Mesothelial cell of epicardium (in vitro differentiated cells): ENCODE data around the gene CFAP46. TPM values are rescaled to one million over a fixed set of nuclear protein-coding genes. Genes with fewer than 3 reads are reported as not detected.
A peak's percentile ranks its signal among the peaks of the same experiment; 100 is the strongest.

Experiments used
- DNase-seq, 2 experiments: peaks; one replicate each; pipeline ENCODE4 v3.0.0; 2021; ENCODE audit warnings: low spot score in 2 of 2; ENCODE audit not compliant: unreplicated experiment in 2 of 2
- H3K27ac Mint-ChIP-seq: 2 replicates; pipeline ENCODE4 v1.8.0; 2021; ENCODE audit warnings: mixed read lengths
- H3K27me3 Mint-ChIP-seq: 2 replicates; pipeline ENCODE4 v1.8.0; 2021; ENCODE audit warnings: low read depth, mixed read lengths
- H3K36me3 Mint-ChIP-seq: 2 replicates; pipeline ENCODE4 v1.8.0; 2021; ENCODE audit warnings: mixed read lengths
- H3K4me1 Mint-ChIP-seq: 2 replicates; pipeline ENCODE4 v1.8.0; 2021; ENCODE audit warnings: mixed read lengths
- H3K4me3 Mint-ChIP-seq: 2 replicates; pipeline ENCODE4 v1.8.0; 2021; ENCODE audit warnings: mild to moderate bottlenecking, moderate library complexity, mixed read lengths
- H3K9me3 Mint-ChIP-seq: 2 replicates; pipeline ENCODE4 v1.8.0; 2021; ENCODE audit warnings: mixed read lengths
- total RNA-seq: library from RNA; stranded (reverse); gene quantifications from 3 replicates; pipeline ENCODE4 v1.2.1, GENCODE V29; 2021
- TF ChIP-seq, protein P1 (sequence below): fragments of 200-600 bp; sonication (generic); IDR thresholded peaks from one replicate; pipeline ENCODE4 v1.5.0; 2021; ENCODE audit warnings: antibody characterized with exemption; ENCODE audit not compliant: unreplicated experiment

Gene CFAP46
- total RNA-seq, 1 donor from 2014 or later = 3.1 TPM

DNA sequence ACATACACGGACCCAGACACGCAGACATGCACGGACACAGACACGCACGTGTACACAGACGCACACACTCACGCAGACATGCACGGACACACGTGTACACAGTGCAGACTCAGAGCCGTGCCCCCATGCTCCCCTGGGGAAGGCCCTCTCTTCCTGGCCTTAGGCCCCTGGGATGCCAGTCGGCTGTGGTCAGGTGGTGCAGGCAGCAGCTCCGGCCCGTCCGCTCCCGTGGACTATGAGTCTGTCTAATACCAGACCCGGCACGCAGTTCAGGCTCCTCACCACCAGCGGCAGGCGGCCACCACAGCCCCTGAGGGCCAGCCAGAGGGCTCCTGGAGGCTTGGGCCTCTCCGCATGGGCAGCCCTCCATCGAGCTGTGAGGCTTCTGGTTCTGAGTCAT is 104.5 kb downstream of the CFAP46 start:
- no peak overlapping the region for H3K4me3 Mint-ChIP-seq
- DNase-seq = peak in 1 of 2 experiments; percentile 19
- TF ChIP-seq, protein P1, sequence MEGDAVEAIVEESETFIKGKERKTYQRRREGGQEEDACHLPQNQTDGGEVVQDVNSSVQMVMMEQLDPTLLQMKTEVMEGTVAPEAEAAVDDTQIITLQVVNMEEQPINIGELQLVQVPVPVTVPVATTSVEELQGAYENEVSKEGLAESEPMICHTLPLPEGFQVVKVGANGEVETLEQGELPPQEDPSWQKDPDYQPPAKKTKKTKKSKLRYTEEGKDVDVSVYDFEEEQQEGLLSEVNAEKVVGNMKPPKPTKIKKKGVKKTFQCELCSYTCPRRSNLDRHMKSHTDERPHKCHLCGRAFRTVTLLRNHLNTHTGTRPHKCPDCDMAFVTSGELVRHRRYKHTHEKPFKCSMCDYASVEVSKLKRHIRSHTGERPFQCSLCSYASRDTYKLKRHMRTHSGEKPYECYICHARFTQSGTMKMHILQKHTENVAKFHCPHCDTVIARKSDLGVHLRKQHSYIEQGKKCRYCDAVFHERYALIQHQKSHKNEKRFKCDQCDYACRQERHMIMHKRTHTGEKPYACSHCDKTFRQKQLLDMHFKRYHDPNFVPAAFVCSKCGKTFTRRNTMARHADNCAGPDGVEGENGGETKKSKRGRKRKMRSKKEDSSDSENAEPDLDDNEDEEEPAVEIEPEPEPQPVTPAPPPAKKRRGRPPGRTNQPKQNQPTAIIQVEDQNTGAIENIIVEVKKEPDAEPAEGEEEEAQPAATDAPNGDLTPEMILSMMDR = no peak
- H3K4me1 Mint-ChIP-seq = no peaks in the 10 kb centered on the region
- H3K9me3 Mint-ChIP-seq = peaks cover 10% of the 10 kb centered on the region
- peaks cover 37% of the 10 kb centered on the region for H3K27me3 Mint-ChIP-seq
- no peaks in the 10 kb centered on the region for H3K36me3 Mint-ChIP-seq
- H3K27ac Mint-ChIP-seq = no peak overlapping the region

DNA sequence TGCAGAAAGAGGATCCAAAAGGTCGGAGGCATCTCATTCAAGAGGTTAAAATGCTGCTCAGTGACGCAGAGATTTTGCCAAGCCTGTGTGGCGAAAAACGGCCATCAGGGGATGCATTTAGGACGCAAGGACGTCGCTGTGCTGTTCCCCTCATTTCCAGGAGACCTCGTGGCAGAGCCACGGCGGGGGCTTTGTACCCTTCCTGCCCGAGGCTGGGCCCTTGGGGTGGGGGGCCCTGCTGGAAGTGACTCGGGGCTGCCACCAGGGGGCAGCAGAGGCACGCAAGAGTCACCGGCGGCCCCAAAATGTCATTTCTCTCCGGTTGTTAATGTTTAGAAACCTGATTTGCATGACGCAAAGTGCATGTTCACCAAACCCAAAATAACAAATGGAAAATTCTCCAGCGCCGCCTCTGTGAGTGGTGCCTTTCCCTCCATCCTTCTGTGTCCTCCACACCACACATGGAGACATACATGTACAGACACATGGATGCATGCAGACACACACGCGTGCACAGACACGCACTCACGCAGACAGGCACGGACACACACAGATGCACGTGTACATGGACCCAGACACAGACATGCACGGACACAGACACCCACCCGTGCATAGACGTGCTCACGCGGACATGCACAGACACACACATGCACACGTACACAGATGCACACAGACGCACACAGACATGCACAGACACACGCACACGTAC is 105.4 kb downstream of the CFAP46 start:
- H3K27ac Mint-ChIP-seq = no peak overlapping the region
- peak; percentile 55 to 72 for DNase-seq
- H3K36me3 Mint-ChIP-seq = no peaks in the 10 kb centered on the region
- no peaks in the 10 kb centered on the region for H3K4me1 Mint-ChIP-seq
- TF ChIP-seq, protein P1 = peak; percentile 99
- peaks cover under 1% of the 10 kb centered on the region for H3K9me3 Mint-ChIP-seq
- H3K4me3 Mint-ChIP-seq = no peak overlapping the region
- H3K27me3 Mint-ChIP-seq = peaks cover 45% of the 10 kb centered on the region

DNA sequence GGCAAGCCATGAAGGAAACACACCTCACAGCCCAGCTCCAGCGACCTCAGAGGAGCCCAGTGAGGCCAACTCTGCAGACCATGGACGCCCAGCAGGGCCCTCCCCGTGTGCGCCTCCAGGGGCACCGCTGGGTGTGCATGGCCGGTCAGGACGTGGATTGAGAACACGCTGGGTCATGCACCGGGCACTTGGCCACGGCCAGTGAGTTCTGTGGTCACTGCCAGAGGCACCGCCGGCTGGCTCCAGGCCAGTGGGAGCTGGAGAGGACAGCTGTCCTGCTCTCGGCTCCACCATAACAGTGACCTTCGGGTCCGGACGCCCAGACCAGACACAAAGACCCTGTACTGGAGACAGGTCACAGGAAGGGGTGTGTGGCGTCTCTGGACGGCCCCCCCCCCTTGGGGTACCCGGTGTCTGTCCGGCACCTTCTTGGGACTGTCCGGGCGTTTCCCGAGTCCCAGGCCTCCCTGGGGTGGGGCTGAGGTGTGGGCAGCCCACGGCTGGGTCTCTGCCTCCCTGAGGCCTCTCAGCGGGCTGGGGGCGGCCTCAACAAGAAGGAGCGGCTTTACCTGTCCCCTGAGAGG is 106.0 kb downstream of the CFAP46 start:
- Mint-ChIP-seq H3K36me3 (no peaks in the 10 kb centered on the region), H3K4me1 (no peaks in the 10 kb centered on the region), H3K9me3 (no peaks in the 10 kb centered on the region), H3K27me3 (peaks cover 51% of the 10 kb centered on the region), H3K27ac (no peak overlapping the region), H3K4me3 (no peak overlapping the region)
- no peak for DNase-seq
- TF ChIP-seq, protein P1 = no peak

DNA sequence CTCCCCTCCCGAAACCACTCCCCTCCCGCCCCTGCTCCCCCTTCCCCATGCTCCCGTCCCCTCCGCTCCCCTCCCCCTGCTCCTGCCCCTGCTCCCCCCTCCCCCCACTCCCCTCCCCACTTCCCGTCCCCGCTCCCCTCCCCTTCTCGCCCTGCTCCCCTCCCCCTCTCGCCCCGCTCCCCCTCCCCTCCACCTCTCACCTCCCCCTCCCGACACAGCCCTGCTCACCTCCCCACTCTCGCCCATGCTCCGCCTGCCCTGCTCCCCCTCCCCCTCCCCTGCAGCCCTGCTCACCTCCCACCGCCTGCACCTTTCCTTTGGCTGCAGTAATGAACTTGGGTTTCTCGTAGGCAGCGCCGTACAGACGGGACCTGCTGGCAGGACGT is 106.5 kb downstream of the CFAP46 start:
- TF ChIP-seq, protein P1 = no peak
- H3K4me1 Mint-ChIP-seq = no peaks in the 10 kb centered on the region
- H3K27ac Mint-ChIP-seq = no peak overlapping the region
- H3K36me3 Mint-ChIP-seq = no peaks in the 10 kb centered on the region
- no peak overlapping the region for H3K4me3 Mint-ChIP-seq
- no peak for DNase-seq
- no peaks in the 10 kb centered on the region for H3K9me3 Mint-ChIP-seq
- peaks cover 54% of the 10 kb centered on the region for H3K27me3 Mint-ChIP-seq

DNA sequence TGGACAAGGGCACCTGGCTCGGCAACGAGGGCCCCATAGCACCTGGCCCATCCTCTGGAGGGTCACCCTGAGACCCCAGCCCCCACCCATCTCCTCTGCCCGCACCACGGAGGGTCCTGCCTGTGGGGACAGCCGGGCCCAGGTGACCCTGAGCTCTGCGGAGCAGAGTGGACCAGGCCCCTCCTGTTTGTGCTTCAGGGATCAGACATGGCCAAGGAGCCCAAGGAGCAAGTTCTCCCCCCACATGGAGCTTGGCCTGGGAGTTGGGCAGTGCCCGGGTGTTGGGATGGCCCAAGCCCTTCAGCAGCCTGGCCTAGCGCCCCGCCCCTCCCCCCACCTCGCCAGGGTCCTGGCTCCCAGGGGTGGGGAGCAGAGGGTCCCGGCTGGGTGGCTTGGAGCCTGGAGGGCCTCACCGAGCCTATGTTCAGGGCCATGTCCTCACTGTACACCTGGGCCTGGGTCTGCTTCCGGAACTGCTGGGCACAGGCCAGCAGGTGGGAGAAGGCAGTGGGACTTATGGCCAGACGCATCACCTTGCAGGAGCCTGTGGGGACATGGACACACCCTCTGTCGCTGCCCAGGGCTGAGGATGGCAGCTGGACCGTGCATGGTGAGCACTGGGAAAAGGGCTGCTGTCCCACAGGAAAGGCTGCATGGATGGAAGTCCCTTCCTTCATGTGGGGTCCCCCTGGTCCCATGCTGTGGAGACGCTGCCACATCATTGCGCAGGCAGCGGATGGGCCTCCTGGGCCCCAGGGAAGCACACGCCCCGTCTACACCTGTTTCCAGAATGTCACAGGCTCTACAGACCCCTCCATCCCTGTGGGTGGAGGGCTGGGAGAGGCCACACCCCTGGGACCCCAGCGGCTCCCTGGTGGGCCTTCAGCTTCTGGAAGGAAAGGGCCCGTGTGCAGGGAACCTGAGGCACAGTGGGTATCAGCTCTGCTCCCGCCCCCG is 107.2 kb downstream of the CFAP46 start:
- Mint-ChIP-seq H3K36me3 (no peaks in the 10 kb centered on the region), H3K27ac (no peak overlapping the region), H3K9me3 (no peaks in the 10 kb centered on the region), H3K27me3 (peaks cover 54% of the 10 kb centered on the region), H3K4me3 (no peak overlapping the region), H3K4me1 (no peaks in the 10 kb centered on the region)
- TF ChIP-seq, protein P1 = no peak
- DNase-seq = no peak
